ENCODE results near the gene KCNH6. TPM values are rescaled to one million over a fixed set of nuclear protein-coding genes. Genes with fewer than 3 reads are reported as not detected.

KCNH6 gene
- total RNA-seq, 1 donor from 2014 or later: not detected

- DNase-seq (ENCODE audit: low spot score): no peak
Observed at GRCh38 chr17:63483655-63484575, 39.2 kb upstream of the KCNH6 start.

- no peak for DNase-seq (ENCODE audit: low spot score)
Observed at GRCh38 chr17:63486317-63487013, 36.7 kb upstream of the KCNH6 start.

DNA sequence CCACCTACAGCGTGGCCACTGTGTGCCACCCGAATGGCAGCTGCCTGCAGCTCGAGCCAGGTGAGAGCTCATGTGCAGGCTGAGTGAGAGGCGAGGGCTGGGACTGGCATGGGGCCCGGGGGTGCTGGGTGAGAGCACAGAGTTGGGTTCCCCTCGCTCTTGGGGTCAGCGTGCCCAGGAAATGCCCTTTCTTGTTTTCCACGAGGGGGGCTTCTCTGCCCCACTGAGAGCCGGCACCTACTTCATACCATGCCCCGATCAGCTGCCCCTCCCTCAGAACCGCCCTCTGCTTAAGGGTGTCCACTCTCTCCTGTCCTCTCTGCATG, 36.2 kb upstream of the KCNH6 start:
- DNase-seq (ENCODE audit: low spot score): no peak

GRCh38 chr17:63488851-63489250, 34.3 kb upstream of the KCNH6 start:
- no peak for DNase-seq (ENCODE audit: low spot score)

GRCh38 chr17:63489291-63489690, 33.9 kb upstream of the KCNH6 start:
- DNase-seq (ENCODE audit: low spot score): no peak

DNA sequence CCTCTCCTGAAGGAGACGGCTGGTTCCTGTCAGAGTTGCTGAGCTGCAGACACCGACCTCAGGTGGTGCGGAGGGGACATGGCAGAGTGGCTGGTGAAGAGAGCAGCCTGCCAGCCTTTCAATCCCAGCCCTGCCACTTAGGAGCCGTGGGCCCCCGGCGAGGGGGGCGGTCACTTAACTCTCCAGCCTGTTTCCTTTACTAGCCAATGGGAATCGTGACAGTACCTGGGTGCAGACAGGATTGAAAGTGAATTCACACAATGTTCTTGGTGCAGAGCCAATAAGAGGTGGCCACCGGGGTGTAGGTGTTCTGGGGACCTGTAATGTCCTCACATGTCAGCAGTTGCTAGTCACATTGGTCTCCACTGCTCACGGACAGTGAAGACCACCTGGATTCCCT, 32.8 kb upstream of the KCNH6 start:
- DNase-seq (ENCODE audit: low spot score): no peak

- no peak for DNase-seq (ENCODE audit: low spot score)
Observed at GRCh38 chr17:63490858-63491400, 32.2 kb upstream of the KCNH6 start.

GRCh38 chr17:63491413-63491812, 31.7 kb upstream of the KCNH6 start:
- DNase-seq (ENCODE audit: low spot score): no peak

- no peak for DNase-seq (ENCODE audit: low spot score)
Observed at GRCh38 chr17:63491977-63492618, 31.1 kb upstream of the KCNH6 start.

DNA sequence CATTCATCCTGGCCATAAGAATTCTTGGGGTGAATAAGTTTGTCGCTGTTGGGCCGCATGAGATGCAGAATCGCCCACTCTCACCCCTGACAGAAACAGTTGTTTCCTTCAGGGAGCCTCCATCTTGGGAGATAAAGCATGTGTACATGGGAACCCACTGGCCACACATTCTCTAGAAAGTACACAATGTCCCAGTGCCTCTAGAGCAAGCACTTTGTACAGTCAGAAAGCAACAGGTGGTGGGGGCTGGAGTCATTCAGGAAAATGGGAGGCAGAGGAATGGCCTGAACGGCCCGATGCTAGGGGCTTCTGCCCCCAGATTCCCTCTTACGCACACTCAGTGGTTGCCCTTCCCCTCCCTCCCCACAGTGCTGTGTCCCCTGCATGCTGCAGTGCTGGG, 30.2 kb upstream of the KCNH6 start:
- no peak for DNase-seq (ENCODE audit: low spot score)

GRCh38 chr17:63493411-63493810, 29.7 kb upstream of the KCNH6 start:
- DNase-seq (ENCODE audit: low spot score): no peak

GRCh38 chr17:63494300-63494928, 28.7 kb upstream of the KCNH6 start:
- DNase-seq (ENCODE audit: low spot score): no peak

- no peak for DNase-seq (ENCODE audit: low spot score)
Observed at GRCh38 chr17:63495491-63495890, 27.7 kb upstream of the KCNH6 start.

GRCh38 chr17:63496177-63496576, 27.0 kb upstream of the KCNH6 start:
- DNase-seq (ENCODE audit: low spot score): no peak

- no peak for DNase-seq (ENCODE audit: low spot score)
Observed at GRCh38 chr17:63496663-63497400, 26.3 kb upstream of the KCNH6 start.

GRCh38 chr17:63497708-63498483, 25.3 kb upstream of the KCNH6 start:
- no peak for DNase-seq (ENCODE audit: low spot score)

DNA sequence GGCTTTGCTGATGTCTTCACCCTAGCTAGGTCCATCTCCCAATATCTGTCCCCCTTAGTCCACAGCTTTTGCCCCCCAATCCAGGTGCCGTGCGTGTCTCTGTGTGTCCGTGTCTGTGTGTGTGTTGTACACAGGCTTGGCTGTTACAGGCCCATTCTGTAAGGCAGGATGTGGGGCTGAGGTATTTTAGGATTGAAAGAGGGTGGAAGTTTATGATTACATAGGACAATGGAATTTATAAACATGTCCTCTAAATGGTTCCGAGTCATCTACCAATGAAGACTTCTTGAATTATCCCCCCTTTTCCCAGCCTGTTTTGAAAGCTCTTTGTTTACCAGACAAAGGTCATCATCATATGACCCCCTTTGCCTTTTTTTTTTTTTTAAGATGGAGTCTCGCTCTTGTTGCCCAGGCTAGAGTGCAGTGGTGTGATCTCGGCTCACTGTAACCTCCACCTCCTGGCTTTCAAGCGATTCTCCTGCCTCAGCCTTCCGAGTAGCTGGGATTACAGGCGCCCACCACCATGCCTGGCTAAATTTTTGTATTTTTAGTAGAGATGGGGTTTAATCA, 24.4 kb upstream of the KCNH6 start:
- DNase-seq (ENCODE audit: low spot score): no peak

DNA sequence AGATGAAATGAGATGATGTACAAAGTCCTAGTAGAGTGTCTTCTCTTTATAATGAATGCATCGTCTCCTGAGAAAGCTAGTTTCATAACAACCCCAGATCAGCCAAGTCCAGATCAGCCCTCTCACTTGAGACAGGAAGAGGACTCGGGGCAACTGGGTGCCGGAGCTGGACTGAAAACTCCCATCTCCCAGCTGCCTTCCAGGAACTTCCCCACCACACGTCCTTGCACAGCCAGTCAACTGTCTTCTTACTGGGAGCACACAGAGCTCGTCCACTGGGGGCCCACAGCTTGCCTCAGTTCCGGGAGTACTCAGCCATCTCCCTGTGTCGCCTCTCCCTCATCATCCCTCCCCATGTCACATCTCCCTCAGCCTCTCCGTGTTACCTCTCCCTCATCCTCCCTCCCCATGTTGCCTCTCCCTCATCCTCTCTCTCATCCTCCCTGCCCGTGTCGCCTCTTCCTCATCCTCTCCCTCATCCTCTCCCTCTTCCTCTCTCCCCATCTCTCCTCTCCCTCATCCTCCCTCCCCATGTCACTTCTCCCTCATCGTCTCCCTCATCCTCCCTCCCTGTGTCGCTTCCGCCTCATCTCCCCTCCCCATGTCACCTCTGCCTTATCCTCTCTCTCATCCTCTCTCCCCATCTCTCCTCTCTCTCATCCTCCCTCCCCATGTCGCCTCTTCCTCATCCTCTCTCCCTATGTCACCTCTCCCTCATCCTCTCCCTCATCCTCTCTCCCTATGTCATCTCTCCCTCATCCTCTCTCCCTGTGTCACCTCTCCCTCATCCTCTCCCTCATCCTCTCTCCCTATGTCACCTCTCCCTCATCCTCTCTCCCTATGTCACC, 22.4 kb upstream of the KCNH6 start:
- DNase-seq (ENCODE audit: low spot score): no peak

DNA sequence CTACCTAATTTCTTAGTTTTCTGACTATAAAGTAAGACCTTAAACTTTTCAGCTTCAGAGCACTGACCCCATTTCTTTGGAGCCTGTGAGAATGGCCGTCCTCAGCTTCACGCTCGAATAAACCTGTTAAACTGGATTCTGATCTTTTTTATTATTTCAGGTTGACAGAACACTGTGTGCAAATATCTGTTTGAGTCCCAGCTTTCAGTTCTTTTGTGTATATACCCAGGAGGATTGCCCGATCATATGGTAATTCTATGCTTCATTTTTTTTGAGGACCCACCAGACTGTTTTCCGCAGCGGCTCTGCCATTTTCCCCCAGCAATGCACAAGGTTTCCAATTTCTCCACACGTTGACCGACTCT, 19.8 kb upstream of the KCNH6 start:
- no peak for DNase-seq (ENCODE audit: low spot score)
